ENCODE results near the gene SMARCA4.
"Not testable (repeated sequence)": the region's sequence is repeated elsewhere in the genome, so short reads cannot be mapped to it uniquely, and the experiment has no call there.

Gene SMARCA4

GRCh38 chr19:10976131-10976892 lies 15.5 kb downstream of the SMARCA4 start:
- DNase-seq, result no peak

GRCh38 chr19:10977742-10978092 lies 16.9 kb downstream of the SMARCA4 start:
- no peak for DNase-seq

DNA sequence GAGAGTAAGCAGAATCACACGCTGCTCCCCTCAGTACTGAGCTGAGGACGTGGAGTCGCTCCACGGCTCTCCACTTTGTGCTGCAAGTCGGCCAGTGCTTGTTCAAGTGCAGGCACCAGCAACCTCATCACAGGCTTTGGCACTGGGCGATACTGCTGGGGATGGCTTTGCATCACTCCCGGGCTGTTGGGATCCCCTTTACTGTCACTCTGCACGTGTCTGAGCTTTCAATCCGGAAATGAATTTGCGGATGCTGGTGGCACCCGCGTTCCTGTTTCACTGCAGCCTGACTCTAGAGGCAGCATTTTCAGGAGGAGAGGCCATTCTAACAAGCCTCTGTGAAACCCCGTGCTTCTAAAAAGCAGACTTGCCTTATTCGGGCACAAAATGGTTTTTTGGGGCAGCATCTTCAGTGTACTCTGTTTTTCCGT lies 19.1 kb downstream of the SMARCA4 start:
- DNase-seq, result peak in 25 of 56 donors; percentile 2 to 42 (median 14)

GRCh38 chr19:10981252-10981895 lies 20.5 kb downstream of the SMARCA4 start:
- DNase-seq, result no peak

DNA sequence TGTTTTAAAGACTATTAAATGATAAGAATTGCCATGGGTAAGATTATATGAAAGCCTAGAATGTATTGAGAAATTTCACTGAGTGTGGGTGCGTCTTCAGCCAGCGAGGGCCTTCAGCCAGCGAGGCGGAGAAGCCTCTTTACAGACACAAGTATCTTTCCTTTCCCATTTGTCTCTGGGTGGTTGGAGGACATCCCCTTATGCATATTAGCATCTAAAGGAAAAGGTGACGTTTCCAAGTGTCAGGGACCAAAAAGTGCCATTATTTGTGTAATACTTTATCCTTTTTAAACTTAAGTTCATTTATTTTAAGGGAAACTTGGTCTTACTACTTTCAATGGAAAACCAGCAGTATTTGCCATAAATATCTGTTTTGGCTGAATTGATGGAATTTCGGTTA lies 22.2 kb downstream of the SMARCA4 start:
- DNase-seq, result no peak

- no peak for DNase-seq
These were observed 23.4 kb downstream of the SMARCA4 start for GRCh38 chr19:10984166-10984735.

DNA sequence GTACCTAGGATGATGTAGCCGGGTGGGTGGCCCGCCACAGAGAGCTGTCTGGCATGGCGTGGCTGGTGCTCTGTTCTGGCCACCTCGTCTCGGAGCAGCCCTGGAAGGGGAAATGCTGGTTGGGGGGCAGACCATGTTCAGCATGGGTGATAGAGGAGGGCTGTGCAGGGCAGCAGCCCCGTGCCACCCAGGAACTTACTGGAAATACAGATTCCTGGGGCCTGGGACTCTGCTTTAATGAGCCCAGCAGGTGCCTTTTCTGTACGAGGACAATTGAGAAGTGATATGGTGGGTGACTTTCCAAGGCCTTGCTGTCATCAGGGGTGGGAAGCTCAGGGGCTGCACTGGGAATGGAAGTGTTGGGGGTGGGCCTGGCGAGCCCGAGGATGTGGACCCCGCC lies 24.7 kb downstream of the SMARCA4 start:
- no peak for DNase-seq

DNA sequence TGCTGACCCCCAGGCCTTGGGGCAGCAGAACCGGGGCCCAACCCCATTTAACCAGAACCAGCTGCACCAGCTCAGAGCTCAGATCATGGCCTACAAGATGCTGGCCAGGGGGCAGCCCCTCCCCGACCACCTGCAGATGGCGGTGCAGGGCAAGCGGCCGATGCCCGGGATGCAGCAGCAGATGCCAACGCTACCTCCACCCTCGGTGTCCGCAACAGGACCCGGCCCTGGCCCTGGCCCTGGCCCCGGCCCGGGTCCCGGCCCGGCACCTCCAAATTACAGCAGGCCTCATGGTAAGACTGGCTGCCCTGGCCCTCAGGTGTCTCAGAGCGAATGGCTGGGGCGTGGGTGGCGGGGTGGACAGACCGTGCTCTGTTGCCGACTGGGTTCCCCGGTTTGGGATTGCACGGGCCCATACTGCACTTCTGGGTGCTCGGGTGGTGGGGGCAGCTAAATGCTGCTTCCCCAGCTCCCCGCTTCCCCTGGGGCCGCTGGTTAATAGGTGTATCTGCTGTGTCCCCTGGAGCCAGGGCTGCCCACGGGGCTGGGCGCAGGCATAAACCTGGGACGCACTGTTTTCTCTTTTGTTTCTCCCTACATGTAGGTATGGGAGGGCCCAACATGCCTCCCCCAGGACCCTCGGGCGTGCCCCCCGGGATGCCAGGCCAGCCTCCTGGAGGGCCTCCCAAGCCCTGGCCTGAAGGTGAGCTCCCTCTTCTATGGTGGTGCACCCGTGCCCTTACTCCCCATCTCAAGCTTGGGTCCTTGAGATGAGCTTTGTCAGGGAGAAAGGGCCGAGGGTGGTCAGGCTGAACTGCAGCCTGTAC lies 25.7 kb downstream of the SMARCA4 start:
- DNase-seq, result no peak

DNA sequence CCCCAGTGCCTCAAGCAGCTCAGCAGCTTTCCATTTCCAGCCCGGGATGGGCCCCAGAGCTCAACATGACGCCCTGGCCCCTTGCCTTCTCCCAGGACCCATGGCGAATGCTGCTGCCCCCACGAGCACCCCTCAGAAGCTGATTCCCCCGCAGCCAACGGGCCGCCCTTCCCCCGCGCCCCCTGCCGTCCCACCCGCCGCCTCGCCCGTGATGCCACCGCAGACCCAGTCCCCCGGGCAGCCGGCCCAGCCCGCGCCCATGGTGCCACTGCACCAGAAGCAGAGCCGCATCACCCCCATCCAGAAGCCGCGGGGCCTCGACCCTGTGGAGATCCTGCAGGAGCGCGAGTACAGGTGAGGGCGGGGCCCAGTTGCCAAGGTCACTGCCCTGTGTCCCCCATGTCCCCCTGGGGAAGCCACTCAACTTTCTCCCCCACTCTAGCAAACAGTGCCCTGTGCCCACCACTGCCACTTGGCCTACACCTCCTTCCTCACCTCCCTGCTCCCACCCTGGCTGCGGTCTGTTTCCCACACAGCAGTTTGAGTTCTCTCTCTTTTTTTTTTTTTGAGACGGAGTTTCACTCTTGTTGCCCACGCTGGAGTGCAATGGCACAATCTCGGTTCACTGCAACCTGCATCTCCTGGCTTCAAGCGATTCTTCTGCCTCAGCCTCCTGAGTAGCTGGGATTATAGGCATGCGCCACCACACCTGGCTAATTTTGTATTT lies 26.9 kb downstream of the SMARCA4 start:
- no peak for DNase-seq

DNA sequence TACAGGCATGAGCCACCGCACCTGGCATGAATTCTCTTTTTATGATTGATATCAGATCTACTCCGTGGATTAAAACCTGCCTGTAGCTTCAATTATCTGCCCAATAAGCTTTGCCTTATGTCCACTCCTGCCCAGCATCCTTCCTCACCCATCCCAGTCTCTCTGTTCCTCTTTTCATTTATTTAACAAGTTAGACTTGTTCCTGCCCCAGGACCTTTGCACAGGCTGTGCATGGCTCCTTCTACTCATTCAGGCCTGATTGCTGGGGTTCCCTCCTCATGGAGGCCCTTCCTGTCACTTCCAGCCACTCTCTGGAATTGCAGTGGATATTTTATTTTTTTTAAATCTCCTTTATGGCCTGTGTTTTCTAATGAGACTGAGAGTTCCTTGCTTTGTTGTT lies 27.6 kb downstream of the SMARCA4 start:
- no peak for DNase-seq

- DNase-seq, result no peak
These were observed 28.1 kb downstream of the SMARCA4 start for GRCh38 chr19:10988921-10989320.

GRCh38 chr19:10991076-10991475 lies 30.2 kb downstream of the SMARCA4 start:
- no peak for DNase-seq

DNA sequence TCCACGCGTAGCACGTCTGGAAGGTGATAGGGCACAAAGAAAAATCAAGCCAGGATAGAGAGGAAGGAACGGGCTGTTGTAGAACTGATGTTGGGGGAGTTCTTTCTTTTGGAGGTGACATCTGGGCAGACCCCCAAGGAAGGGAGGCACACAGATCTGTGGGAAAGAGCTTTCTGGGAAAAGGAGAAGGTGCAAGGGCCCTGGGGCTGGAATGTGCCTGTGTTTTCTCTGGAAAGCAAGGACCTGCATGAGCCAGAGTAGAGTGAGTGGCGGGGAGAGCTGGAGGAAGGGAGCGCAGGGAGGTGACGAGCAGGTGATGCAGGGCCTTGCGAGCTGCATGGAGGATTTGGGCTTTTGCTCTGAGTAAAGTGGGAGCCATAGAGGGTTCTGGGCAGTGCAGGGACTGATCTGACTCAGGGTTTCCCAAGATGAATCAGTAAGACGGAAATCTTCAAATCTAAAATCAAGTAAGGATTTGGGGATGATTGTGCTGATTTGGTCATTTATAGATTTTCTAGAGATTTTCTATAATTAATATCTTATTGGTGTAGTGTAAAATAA lies 30.8 kb downstream of the SMARCA4 start:
- DNase-seq, result no peak

DNA sequence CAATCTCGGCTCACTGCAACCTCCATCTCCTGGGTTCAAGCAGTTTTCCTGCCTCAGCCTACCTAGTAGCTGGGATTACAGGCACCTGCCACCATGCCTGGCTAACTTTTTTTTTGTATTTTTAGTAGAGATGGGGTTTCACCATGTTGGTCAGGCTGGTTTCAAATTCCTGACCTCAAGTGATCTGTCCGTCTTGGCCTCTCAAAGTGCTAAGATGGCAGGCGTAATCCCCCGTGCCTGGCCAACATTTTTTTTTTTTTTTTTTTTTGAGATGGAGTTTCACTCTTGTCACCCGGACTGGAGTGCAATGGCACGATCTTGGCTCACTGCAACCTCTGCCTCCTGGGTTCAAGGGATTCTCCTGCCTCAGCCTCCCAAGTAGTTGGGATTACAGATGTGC lies 31.3 kb downstream of the SMARCA4 start:
- not testable (repeated sequence) for DNase-seq

GRCh38 chr19:10995926-10996600 lies 35.2 kb downstream of the SMARCA4 start:
- no peak for DNase-seq

DNA sequence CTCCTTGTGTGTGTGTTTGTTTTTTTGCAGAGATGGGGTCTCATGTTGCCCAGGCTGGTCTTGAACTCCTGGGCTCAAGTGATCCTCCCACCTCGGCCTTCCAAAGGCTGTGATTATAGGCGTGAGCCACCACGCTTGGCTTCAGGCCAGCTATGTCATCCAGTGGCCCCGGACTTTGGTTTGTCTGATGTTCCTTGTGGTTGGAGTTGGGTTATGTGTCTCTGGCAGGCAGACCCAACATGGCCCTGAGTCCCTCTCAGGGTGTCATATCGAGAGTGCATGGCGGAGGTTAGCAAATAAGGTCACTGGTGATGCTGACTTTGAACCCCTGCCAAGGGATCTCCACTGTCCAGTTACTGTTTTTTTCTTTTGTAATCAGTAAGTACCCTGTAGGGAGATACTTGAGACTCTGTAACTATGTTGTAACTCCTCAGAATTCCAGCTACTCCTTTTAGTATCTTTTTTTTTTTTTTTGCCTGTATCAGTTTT lies 37.3 kb downstream of the SMARCA4 start:
- no peak for DNase-seq

- DNase-seq, result no peak
These were observed 37.8 kb downstream of the SMARCA4 start for GRCh38 chr19:10998666-10999065.

DNA sequence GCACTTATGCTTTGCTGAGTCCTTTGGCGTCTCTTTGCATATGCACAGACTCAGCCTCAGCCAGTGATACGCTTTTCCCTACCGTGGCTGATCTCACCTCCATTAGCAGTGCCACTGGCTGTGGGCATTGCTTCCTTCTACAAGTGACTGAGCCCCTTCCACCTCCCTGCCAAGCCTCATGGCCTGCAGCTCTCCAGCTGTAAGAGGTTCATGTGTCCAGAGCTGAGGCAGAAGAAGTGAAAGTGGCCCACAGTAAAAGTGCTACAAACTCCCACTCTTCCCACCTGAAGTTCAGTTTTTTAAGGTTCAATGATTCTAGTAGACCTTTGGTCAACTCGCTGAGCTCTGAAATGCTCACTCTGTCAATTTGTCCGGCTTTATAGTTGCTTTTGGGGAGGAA lies 44.7 kb downstream of the SMARCA4 start:
- no peak for DNase-seq

DNA sequence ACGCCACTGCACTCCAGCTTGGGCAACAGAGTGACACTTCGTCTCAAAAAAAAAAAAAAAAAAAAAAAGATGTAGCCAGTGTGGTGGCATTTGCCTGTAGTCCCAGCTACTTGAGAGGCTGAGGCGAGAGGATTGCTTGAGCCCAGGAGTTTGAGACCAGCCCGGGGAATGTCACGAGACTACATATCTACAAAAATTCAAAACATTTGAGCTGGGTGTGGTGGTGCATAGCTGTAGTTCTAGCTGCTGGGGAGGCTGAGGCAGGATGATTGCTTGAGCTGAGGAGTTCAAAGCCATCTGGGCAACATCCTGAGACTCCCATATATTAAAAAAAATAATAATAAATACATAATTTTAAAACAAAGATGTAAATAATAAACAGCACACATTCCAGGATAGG lies 46.6 kb downstream of the SMARCA4 start:
- DNase-seq, result no peak

DNA sequence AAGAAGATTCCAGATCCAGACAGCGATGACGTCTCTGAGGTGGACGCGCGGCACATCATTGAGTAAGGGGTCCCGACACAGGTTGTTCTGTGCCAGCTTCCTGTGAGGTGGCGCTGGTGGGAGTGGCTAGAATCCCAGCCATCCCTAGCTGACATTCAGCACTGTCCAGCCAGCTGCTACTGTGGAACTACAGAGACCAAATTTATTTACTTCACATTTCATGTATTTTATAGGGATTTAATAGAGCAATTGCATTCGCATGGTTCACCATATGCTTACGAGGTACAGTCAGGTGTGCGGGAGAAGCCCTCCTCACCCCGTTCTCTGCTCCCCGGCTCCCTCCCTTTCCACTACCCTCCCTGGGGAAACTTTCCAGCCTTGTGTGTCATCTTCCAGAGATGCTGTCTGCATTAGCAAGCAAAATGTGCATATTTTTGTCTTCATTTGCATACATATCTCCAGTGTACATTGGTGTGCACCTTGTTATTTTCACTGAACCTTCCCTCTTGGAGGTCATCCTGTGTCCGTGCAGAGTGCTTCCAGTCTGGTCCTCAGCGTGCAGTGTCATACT lies 47.2 kb downstream of the SMARCA4 start:
- peak in 7 of 56 donors; percentile 7 to 33 (median 23) for DNase-seq

Measured in nucleus accumbens (tissue), 56 donors.